Retinal pigment epithelial cell (primary cell): Measurements from ENCODE around the gene BICRA.
A peak's percentile ranks its signal among the peaks of the same experiment; 100 is the strongest.
"Not testable (repeated sequence)": the region's sequence is repeated elsewhere in the genome, so short reads cannot be mapped to it uniquely, and the experiment has no call there.

Experiments
- DNase-seq: peaks from one replicate; pipeline ENCODE4 v3.0.0-alpha.2; 2010; ENCODE audit warnings: low read depth
- H3K4me3 ChIP-seq: 2 replicates; pipeline ENCODE4 v1.5.1; 2011; ENCODE audit warnings: mild to moderate bottlenecking, low read length, control low read depth, moderate library complexity
- CTCF ChIP-seq: conservative IDR thresholded peaks from 2 replicates; pipeline ENCODE4 v1.5.1; 2011; ENCODE audit warnings: low read depth, low read length, control low read depth, inconsistent platforms

The BICRA gene

GRCh38 chr19:47704024-47704423 lies 95.1 kb downstream of the BICRA start:
- no peak overlapping the region for H3K4me3 ChIP-seq
- DNase-seq: no peak
- TF ChIP-seq CTCF: no peak

- no peak for DNase-seq
- TF ChIP-seq CTCF: no peak
- no peak overlapping the region for H3K4me3 ChIP-seq
Observed at GRCh38 chr19:47704656-47705055, 95.7 kb downstream of the BICRA start.

GRCh38 chr19:47707135-47707925 lies 98.4 kb downstream of the BICRA start:
- TF ChIP-seq CTCF: peak; percentile 93
- no peak for DNase-seq
- no peak overlapping the region for H3K4me3 ChIP-seq

- TF ChIP-seq CTCF: no peak
- DNase-seq: no peak
- no peak overlapping the region for H3K4me3 ChIP-seq
Observed at GRCh38 chr19:47711652-47712242, 102.8 kb downstream of the BICRA start.

- peak; percentile 85 for TF ChIP-seq CTCF
- DNase-seq: no peak
- H3K4me3 ChIP-seq: peak within 1 kb of the TSS; percentile 72
Observed at GRCh38 chr19:47713046-47714021, 104.4 kb downstream of the BICRA start, which contains the start of gene EHD2. TSS of gene EHD2 (plus strand) at chr19:47713422. CDS start at chr19:47716613, 3,191 bp downstream.

- DNase-seq: no peak
- H3K4me3 ChIP-seq: peak overlapping the region; percentile 72
- no peak for TF ChIP-seq CTCF
Observed at GRCh38 chr19:47714339-47714738, 105.4 kb downstream of the BICRA start.

GRCh38 chr19:47714855-47715254 lies 105.9 kb downstream of the BICRA start:
- DNase-seq, H3K4me3 ChIP-seq: not testable (repeated sequence)
